GM12878 (cell line): ENCODE data around the gene BET1.

Experiments
- CREB1 ChIP-seq: IDR thresholded peaks from 2 replicates; pipeline ENCODE4 v1.6.1; 2012; ENCODE audit warnings: low read depth, mild to moderate bottlenecking, inconsistent platforms
- FOS ChIP-seq: IDR thresholded peaks from 3 replicates; pipeline ENCODE4 v1.6.1; 2011; ENCODE audit warnings: borderline replicate concordance; ENCODE audit not compliant: insufficient read length; ENCODE audit errors: extremely low read depth
- TAF1 ChIP-seq: IDR thresholded peaks from 2 replicates; pipeline ENCODE4 v1.6.1; 2011; ENCODE audit warnings: mild to moderate bottlenecking, low read depth, low read length, borderline replicate concordance
- YY1 ChIP-seq: IDR thresholded peaks from 2 replicates; pipeline ENCODE4 v1.6.1; 2011; ENCODE audit warnings: low read depth, mild to moderate bottlenecking, low read length
- ZNF24 ChIP-seq: fragments of 450-650 bp; IDR thresholded peaks from 2 replicates; pipeline ENCODE4 v1.6.1; 2017; ENCODE audit warnings: antibody characterized with exemption, mild to moderate bottlenecking
- TF ChIP-seq, protein P1 (sequence below): fragments of 450-650 bp; IDR thresholded peaks from 2 replicates; pipeline ENCODE4 v1.6.1; 2017; ENCODE audit warnings: antibody characterized with exemption, mild to moderate bottlenecking, moderate library complexity
- TF ChIP-seq, protein P2 (sequence below), 3 experiments: IDR thresholded peaks in 2 of 3; conservative IDR thresholded peaks in 1 of 3; 2 replicates each; pipeline ENCODE4 v1.5.1; 2011; ENCODE audit warnings: low read depth in 3 of 3, low read length in 3 of 3, mild to moderate bottlenecking in 3 of 3, control low read depth in 2 of 3, moderate library complexity in 2 of 3, inconsistent platforms in 1 of 3, mixed read lengths in 1 of 3; ENCODE audit not compliant: control insufficient read depth in 2 of 3, insufficient read depth in 1 of 3; ENCODE audit errors: extremely low read depth in 1 of 3
- TF ChIP-seq, protein P3 (sequence below): IDR thresholded peaks from 2 replicates; pipeline ENCODE4 v1.6.1; 2012; ENCODE audit warnings: low read depth, low read length, improper control_type of control experiment

DNA sequence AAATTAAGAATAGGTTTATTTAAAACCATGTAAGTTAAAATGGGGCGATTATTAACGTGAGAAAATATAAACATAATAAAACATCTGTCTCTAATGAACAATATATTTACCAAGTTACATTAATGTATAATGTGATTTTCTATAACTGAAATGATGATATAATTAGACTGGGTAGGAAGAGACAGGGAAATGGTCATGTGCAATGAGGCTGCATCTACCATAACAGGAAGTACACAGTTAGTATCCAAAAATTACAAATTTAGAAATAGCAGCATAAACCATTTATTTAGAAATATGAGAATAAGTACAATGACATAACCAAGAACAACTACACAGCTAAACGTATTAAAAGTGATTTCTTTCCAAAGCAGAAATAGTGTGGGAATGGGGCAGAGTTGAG, 25.8 kb upstream of the BET1 start:
- TF ChIP-seq YY1 (no peak), TAF1 (no peak), FOS (no peak), CREB1 (no peak), ZNF24 (no peak)
- TF ChIP-seq, protein P1, sequence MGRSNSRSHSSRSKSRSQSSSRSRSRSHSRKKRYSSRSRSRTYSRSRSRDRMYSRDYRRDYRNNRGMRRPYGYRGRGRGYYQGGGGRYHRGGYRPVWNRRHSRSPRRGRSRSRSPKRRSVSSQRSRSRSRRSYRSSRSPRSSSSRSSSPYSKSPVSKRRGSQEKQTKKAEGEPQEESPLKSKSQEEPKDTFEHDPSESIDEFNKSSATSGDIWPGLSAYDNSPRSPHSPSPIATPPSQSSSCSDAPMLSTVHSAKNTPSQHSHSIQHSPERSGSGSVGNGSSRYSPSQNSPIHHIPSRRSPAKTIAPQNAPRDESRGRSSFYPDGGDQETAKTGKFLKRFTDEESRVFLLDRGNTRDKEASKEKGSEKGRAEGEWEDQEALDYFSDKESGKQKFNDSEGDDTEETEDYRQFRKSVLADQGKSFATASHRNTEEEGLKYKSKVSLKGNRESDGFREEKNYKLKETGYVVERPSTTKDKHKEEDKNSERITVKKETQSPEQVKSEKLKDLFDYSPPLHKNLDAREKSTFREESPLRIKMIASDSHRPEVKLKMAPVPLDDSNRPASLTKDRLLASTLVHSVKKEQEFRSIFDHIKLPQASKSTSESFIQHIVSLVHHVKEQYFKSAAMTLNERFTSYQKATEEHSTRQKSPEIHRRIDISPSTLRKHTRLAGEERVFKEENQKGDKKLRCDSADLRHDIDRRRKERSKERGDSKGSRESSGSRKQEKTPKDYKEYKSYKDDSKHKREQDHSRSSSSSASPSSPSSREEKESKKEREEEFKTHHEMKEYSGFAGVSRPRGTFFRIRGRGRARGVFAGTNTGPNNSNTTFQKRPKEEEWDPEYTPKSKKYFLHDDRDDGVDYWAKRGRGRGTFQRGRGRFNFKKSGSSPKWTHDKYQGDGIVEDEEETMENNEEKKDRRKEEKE, result no peak
- TF ChIP-seq, protein P2, sequence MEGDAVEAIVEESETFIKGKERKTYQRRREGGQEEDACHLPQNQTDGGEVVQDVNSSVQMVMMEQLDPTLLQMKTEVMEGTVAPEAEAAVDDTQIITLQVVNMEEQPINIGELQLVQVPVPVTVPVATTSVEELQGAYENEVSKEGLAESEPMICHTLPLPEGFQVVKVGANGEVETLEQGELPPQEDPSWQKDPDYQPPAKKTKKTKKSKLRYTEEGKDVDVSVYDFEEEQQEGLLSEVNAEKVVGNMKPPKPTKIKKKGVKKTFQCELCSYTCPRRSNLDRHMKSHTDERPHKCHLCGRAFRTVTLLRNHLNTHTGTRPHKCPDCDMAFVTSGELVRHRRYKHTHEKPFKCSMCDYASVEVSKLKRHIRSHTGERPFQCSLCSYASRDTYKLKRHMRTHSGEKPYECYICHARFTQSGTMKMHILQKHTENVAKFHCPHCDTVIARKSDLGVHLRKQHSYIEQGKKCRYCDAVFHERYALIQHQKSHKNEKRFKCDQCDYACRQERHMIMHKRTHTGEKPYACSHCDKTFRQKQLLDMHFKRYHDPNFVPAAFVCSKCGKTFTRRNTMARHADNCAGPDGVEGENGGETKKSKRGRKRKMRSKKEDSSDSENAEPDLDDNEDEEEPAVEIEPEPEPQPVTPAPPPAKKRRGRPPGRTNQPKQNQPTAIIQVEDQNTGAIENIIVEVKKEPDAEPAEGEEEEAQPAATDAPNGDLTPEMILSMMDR (IDR thresholded peaks at IDR 0.05 in 2 of 3, conservative IDR thresholded peaks at IDR 0.05 in 1 of 3; ENCODE audit: control insufficient read depth in 2 of 3, extremely low read depth in 1 of 3, insufficient read depth in 1 of 3, low read depth in 3 of 3, low read length in 3 of 3), result no peak
- TF ChIP-seq, protein P3, sequence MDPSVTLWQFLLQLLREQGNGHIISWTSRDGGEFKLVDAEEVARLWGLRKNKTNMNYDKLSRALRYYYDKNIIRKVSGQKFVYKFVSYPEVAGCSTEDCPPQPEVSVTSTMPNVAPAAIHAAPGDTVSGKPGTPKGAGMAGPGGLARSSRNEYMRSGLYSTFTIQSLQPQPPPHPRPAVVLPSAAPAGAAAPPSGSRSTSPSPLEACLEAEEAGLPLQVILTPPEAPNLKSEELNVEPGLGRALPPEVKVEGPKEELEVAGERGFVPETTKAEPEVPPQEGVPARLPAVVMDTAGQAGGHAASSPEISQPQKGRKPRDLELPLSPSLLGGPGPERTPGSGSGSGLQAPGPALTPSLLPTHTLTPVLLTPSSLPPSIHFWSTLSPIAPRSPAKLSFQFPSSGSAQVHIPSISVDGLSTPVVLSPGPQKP, result no peak
